GM18519 (cell line): ENCODE results near the gene UCKL1.

ENCODE experiments used
- ATAC-seq: cut with Tn5 transposase; IDR thresholded peaks from one replicate; pipeline ENCODE4 v1.9.1; 2021; ENCODE audit warnings: mild to moderate bottlenecking, moderate library complexity; ENCODE audit not compliant: unreplicated experiment, low FRiP score

UCKL1 gene

DNA sequence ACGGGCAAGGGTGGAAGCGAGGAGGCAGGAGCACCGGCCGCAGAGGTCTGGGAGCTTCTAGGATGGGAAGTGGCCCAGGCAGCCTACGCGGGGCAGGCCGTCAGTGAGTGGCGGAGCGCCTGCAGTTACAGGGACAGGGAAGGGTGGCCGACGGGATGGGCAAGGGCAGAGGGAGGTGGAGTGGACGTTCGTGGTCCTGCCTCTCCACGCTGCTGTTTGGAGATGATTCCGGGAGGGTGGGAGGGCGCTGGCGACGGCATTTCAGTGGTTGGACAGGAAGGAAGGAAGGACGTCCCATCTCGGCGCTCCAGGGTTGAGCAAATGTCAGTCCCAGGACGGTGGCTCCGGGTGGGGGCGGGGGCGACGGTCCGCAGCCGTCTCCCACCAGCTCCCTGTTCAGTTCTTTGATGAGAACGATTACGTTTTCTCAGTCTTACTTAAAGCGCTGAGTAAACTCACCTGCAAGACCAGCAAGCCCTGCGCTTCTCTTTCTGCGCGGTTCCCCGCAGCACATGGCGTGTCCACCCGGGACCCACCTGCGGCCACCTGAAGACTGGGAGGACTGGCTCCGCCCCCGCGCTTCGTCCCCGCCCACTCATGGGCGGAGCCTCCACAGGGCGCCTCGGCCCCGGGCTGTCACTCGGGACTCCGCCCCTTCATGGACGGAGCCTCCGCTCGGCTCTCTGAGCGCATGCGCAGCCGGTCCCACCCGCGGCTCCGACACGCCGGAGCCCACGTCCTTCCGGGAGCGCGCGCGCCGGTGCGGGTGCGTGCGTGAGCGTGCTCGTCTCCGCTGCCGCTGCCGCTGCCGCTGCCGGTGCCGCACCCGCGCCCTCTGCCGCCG is 61.6 kb downstream of the UCKL1 start, which contains the start of gene DNAJC5:
Gene DNAJC5, plus strand, starts transcription at position 769 of the 844 bp plus-strand sequence. CDS start 33,220 bp downstream, outside the sequence.
- ATAC-seq, result peak; percentile 68

DNA sequence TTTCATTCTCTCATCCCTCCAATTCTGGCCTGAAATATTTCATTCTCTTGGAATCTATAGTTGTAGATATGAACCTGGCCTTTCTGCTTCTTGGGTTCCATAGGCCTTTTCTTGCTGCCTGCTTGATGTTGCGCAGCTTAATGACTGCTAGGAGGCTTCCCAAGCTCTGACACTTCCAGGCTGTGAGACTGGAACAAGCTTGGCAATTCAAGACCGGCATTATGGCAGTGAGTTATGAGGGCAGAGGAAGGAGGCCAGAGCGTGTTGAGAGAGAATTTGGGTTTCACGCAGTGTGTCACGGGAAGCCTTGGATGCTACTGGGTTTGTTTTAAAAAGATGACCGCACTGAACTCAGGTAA is 62.2 kb downstream of the UCKL1 start:
- no peak for ATAC-seq

DNA sequence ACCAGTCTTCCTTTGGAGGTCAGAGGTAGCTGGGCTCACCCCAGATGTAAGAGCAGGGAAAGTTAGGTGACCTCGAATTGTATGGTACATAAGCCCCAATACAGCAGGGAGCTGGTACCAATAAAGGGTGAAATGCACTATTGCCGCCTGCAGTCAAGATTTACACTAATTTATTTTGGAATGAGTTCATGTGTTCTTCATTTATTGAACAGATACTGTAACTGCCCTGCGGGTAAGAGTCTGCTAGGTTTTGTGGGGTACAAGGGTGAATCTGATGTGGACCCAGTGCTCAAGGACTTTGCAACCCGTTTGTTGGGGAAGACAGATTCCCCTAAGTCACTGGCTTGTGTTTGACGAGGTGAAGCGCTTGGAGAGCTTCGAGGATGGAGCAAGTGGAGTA is 63.8 kb downstream of the UCKL1 start:
- no peak for ATAC-seq

DNA sequence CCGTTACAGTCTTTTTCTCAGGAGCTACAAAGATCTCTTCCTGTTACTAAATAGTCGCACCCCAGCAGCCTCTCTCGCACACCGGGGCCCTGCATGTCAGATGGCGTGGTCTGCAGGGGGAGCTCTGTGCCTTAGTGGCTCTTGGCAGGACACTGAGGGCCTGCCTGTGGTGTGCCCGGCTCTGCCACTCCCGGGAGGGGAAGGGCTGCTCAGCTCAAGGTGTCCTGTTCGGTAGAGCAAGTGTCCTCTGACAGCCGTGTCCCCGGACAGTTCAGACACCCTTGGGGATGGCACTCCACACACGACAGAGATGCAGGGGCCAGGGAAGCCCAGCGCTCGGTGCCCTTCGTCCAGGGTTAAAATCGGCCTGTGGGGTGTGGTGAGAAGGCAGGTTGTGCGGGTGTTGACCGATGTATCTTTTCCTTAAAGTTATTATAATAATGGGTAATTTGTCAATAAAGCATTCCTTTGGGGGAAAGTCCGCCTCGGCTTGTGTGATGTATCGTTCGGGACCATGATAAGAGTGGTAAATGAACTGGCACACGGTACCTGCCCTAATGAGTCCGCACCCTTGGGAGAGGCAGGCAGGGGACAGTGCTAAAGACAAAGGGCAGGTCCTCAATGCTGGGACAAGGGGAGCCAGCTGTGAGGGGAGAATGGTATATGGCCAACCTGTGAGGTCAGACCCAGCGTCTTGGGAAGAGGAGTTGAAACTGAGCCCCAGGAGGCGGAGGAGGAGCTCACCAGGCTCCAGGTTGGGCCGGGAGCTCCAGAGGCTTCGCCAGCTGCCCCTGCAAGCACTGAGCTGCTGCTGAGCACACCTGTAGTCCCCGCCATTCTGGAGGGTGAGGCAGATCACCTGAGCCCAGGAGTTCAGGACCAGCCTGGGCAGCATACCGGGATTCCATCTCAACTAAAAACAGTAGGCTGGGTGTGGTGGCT is 64.9 kb downstream of the UCKL1 start:
- ATAC-seq, result no peak

DNA sequence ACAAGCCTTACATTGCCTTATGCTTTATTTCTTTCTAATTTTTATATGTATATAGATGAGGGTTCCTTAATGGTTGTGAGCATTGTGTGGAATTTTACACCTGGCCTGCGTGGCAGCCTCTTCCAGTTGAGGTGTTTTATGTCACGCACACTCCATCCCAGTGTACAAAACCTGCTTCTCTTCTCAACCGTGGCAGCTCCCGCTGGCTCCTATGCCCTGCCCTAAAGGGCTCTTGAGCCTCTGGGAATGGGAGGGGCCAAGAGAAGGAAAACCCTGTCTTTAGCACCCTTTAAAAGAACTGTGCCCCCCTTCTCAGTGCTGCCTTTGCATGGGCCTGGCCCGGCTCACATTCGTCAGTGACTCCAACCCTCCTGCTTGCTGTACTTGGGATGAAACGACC is 65.6 kb downstream of the UCKL1 start:
- no peak for ATAC-seq

DNA sequence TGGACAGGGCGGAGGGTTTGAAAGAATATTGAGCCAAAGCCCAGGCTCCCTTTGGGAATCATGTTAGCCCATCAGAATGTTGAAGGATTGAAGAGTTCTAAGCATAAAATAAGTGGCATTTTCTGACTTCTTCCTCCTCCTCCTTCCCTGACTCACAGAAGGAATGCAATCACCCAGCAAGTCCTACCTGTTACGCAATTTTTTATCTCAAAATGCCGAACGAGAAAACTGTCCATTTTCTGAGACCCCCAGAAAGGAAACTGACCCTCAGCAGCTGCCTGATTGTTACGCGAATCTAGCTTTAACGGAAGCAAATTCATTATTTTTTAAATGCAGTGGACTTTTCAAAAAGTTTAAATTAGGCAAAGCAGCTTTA is 66.0 kb downstream of the UCKL1 start:
- no peak for ATAC-seq
